ENCODE measurements around the gene MTHFD1. TPM values are rescaled to one million over a fixed set of nuclear protein-coding genes. Genes with fewer than 3 reads are reported as not detected.
"Not testable (repeated sequence)": the region's sequence is repeated elsewhere in the genome, so short reads cannot be mapped to it uniquely, and the experiment has no call there.

The MTHFD1 gene
- total and polyA plus RNA-seq, 2 donors: 18.8 to 38.3 TPM

GRCh38 chr14:64365358-64365889 lies 22.7 kb upstream of the MTHFD1 start:
- H3K4me3 ChIP-seq (ENCODE audit: low read length in 2 of 2): not testable (repeated sequence)
- 98% methylated on average over 9 of the region's 9 CpGs for WGBS

GRCh38 chr14:64369201-64369600 lies 19.0 kb upstream of the MTHFD1 start:
- Histone ChIP-seq H3K36me3 (ENCODE audit: control insufficient read depth in 2 of 2, insufficient read depth in 2 of 2, low read length in 1 of 2) (no peaks in the 10 kb centered on the region), H3K4me3 (ENCODE audit: low read length in 2 of 2) (no peak overlapping the region), H3K4me1 (ENCODE audit: control insufficient read depth in 2 of 2, insufficient read depth in 2 of 2, low read length in 2 of 2) (no peaks in the 10 kb centered on the region), H3K9me3 (ENCODE audit: control insufficient read depth in 2 of 2, insufficient read depth in 1 of 2, low read length in 1 of 2) (no peaks in the 10 kb centered on the region), H3K27ac (ENCODE audit: low read depth in 1 of 2, low read length in 1 of 2) (no peak overlapping the region), H3K27me3 (ENCODE audit: control insufficient read depth in 2 of 2, insufficient read depth in 1 of 2, low read length in 1 of 2) (no peaks in the 10 kb centered on the region)
- no peak for DNase-seq (ENCODE audit: low read depth in 6 of 9, low spot score in 9 of 9)
- 98% methylated on average over 2 of the region's 2 CpGs for WGBS

More at GRCh38 chr14:64365358-64365889, 22.7 kb upstream of the MTHFD1 start:
- DNase-seq (ENCODE audit: low read depth in 6 of 9, low spot score in 9 of 9); H3K27me3 ChIP-seq (ENCODE audit: control insufficient read depth in 2 of 2, insufficient read depth in 1 of 2, low read length in 1 of 2); H3K36me3 ChIP-seq (ENCODE audit: control insufficient read depth in 2 of 2, insufficient read depth in 2 of 2, low read length in 1 of 2); H3K27ac ChIP-seq (ENCODE audit: low read depth in 1 of 2, low read length in 1 of 2); H3K4me1 ChIP-seq (ENCODE audit: control insufficient read depth in 2 of 2, insufficient read depth in 2 of 2, low read length in 2 of 2); H3K9me3 ChIP-seq (ENCODE audit: control insufficient read depth in 2 of 2, insufficient read depth in 1 of 2, low read length in 1 of 2): not testable (repeated sequence)

- peak overlapping the region; percentile 72 to 88 for H3K4me3 ChIP-seq (ENCODE audit: low read length in 2 of 2)
- H3K27me3 ChIP-seq (ENCODE audit: control insufficient read depth in 2 of 2, insufficient read depth in 1 of 2, low read length in 1 of 2): no peaks in the 10 kb centered on the region
- H3K36me3 ChIP-seq (ENCODE audit: control insufficient read depth in 2 of 2, insufficient read depth in 2 of 2, low read length in 1 of 2): no peaks in the 10 kb centered on the region
- H3K27ac ChIP-seq (ENCODE audit: low read depth in 1 of 2, low read length in 1 of 2): peak overlapping the region; percentile 85 to 90
- 3% methylated on average over 28 of the region's 28 CpGs for WGBS
- DNase-seq (ENCODE audit: low read depth in 6 of 9, low spot score in 9 of 9): peak in 2 of 9 donors; percentile 10 to 11
- H3K9me3 ChIP-seq (ENCODE audit: control insufficient read depth in 2 of 2, insufficient read depth in 1 of 2, low read length in 1 of 2): no peaks in the 10 kb centered on the region
- peaks cover 3 to 17% of the 10 kb centered on the region in 2 donors for H3K4me1 ChIP-seq (ENCODE audit: control insufficient read depth in 2 of 2, insufficient read depth in 2 of 2, low read length in 2 of 2)
Observed at GRCh38 chr14:64387232-64387781, 846 bp upstream of the MTHFD1 start.

GRCh38 chr14:64388533-64389285 lies 556 bp downstream of the MTHFD1 start:
- H3K4me3 ChIP-seq (ENCODE audit: low read length in 2 of 2): peak overlapping the region; percentile 72 to 88
- peak in 4 of 9 donors; percentile 16 to 38 (median 24) for DNase-seq (ENCODE audit: low read depth in 6 of 9, low spot score in 9 of 9)
- 1% methylated on average over 18 of the region's 18 CpGs for WGBS
- no peaks in the 10 kb centered on the region for H3K27me3 ChIP-seq (ENCODE audit: control insufficient read depth in 2 of 2, insufficient read depth in 1 of 2, low read length in 1 of 2)
- peak overlapping the region; percentile 85 to 90 for H3K27ac ChIP-seq (ENCODE audit: low read depth in 1 of 2, low read length in 1 of 2)
- no peaks in the 10 kb centered on the region for H3K9me3 ChIP-seq (ENCODE audit: control insufficient read depth in 2 of 2, insufficient read depth in 1 of 2, low read length in 1 of 2)
- peaks cover 3 to 17% of the 10 kb centered on the region in 2 donors for H3K4me1 ChIP-seq (ENCODE audit: control insufficient read depth in 2 of 2, insufficient read depth in 2 of 2, low read length in 2 of 2)
- H3K36me3 ChIP-seq (ENCODE audit: control insufficient read depth in 2 of 2, insufficient read depth in 2 of 2, low read length in 1 of 2): no peaks in the 10 kb centered on the region

- Histone ChIP-seq H3K4me3 (ENCODE audit: low read length in 2 of 2) (no peak overlapping the region), H3K4me1 (ENCODE audit: control insufficient read depth in 2 of 2, insufficient read depth in 2 of 2, low read length in 2 of 2) (peaks cover 3 to 17% of the 10 kb centered on the region in 2 donors), H3K27ac (ENCODE audit: low read depth in 1 of 2, low read length in 1 of 2) (no peak overlapping the region), H3K27me3 (ENCODE audit: control insufficient read depth in 2 of 2, insufficient read depth in 1 of 2, low read length in 1 of 2) (no peaks in the 10 kb centered on the region), H3K36me3 (ENCODE audit: control insufficient read depth in 2 of 2, insufficient read depth in 2 of 2, low read length in 1 of 2) (no peaks in the 10 kb centered on the region), H3K9me3 (ENCODE audit: control insufficient read depth in 2 of 2, insufficient read depth in 1 of 2, low read length in 1 of 2) (no peaks in the 10 kb centered on the region)
- no peak for DNase-seq (ENCODE audit: low read depth in 6 of 9, low spot score in 9 of 9)
- 97% methylated on average over 12 of the region's 12 CpGs for WGBS
Observed at GRCh38 chr14:64391113-64391725, 3.1 kb downstream of the MTHFD1 start.

DNA sequence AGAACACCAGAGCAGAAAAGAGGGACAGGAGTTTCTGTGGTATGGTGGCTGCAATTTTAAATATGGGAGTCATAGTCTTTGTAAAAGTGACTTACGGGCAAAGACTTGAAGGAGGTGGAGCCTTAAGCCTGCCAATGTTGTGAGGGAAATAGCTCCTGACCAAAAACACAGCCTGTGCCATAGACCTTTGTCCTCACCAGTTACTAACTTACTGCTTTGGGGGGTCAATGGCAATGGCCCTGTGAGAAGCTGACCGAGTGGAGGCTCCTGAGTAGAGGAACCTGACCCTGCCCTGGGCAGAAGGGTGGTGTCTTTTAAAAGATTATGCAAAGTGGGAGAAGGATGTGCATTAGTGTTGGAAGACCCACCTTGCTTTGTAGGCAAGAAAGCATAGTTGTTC lies 3.8 kb downstream of the MTHFD1 start:
- Histone ChIP-seq H3K4me3 (ENCODE audit: low read length in 2 of 2) (no peak overlapping the region), H3K4me1 (ENCODE audit: control insufficient read depth in 2 of 2, insufficient read depth in 2 of 2, low read length in 2 of 2) (peaks cover 3 to 11% of the 10 kb centered on the region in 2 donors), H3K36me3 (ENCODE audit: control insufficient read depth in 2 of 2, insufficient read depth in 2 of 2, low read length in 1 of 2) (no peaks in the 10 kb centered on the region), H3K27me3 (ENCODE audit: control insufficient read depth in 2 of 2, insufficient read depth in 1 of 2, low read length in 1 of 2) (no peaks in the 10 kb centered on the region), H3K9me3 (ENCODE audit: control insufficient read depth in 2 of 2, insufficient read depth in 1 of 2, low read length in 1 of 2) (no peaks in the 10 kb centered on the region), H3K27ac (ENCODE audit: low read depth in 1 of 2, low read length in 1 of 2) (no peak overlapping the region)
- 96% methylated on average over 2 of the region's 2 CpGs for WGBS
- no peak for DNase-seq (ENCODE audit: low read depth in 6 of 9, low spot score in 9 of 9)

- DNase-seq (ENCODE audit: low read depth in 6 of 9, low spot score in 9 of 9); H3K4me3 ChIP-seq (ENCODE audit: low read length in 2 of 2); H3K27me3 ChIP-seq (ENCODE audit: control insufficient read depth in 2 of 2, insufficient read depth in 1 of 2, low read length in 1 of 2); H3K9me3 ChIP-seq (ENCODE audit: control insufficient read depth in 2 of 2, insufficient read depth in 1 of 2, low read length in 1 of 2); H3K27ac ChIP-seq (ENCODE audit: low read depth in 1 of 2, low read length in 1 of 2); H3K36me3 ChIP-seq (ENCODE audit: control insufficient read depth in 2 of 2, insufficient read depth in 2 of 2, low read length in 1 of 2); H3K4me1 ChIP-seq (ENCODE audit: control insufficient read depth in 2 of 2, insufficient read depth in 2 of 2, low read length in 2 of 2): not testable (repeated sequence)
- over 99% methylated on average over 3 of the region's 3 CpGs for WGBS
Observed at GRCh38 chr14:64393189-64393726, 5.1 kb downstream of the MTHFD1 start.

GRCh38 chr14:64394423-64394822 lies 6.3 kb downstream of the MTHFD1 start:
- H3K4me3 ChIP-seq (ENCODE audit: low read length in 2 of 2): no peak overlapping the region
- H3K9me3 ChIP-seq (ENCODE audit: control insufficient read depth in 2 of 2, insufficient read depth in 1 of 2, low read length in 1 of 2): no peaks in the 10 kb centered on the region
- H3K27ac ChIP-seq (ENCODE audit: low read depth in 1 of 2, low read length in 1 of 2): no peak overlapping the region
- 95% methylated on average over 2 of the region's 2 CpGs for WGBS
- H3K27me3 ChIP-seq (ENCODE audit: control insufficient read depth in 2 of 2, insufficient read depth in 1 of 2, low read length in 1 of 2): no peaks in the 10 kb centered on the region
- no peak for DNase-seq (ENCODE audit: low read depth in 6 of 9, low spot score in 9 of 9)
- H3K4me1 ChIP-seq (ENCODE audit: control insufficient read depth in 2 of 2, insufficient read depth in 2 of 2, low read length in 2 of 2): no peaks in the 10 kb centered on the region
- H3K36me3 ChIP-seq (ENCODE audit: control insufficient read depth in 2 of 2, insufficient read depth in 2 of 2, low read length in 1 of 2): no peaks in the 10 kb centered on the region

Measured in thymus (tissue), 11 donors.